ENCODE results near the gene LEP.

The LEP gene

DNA sequence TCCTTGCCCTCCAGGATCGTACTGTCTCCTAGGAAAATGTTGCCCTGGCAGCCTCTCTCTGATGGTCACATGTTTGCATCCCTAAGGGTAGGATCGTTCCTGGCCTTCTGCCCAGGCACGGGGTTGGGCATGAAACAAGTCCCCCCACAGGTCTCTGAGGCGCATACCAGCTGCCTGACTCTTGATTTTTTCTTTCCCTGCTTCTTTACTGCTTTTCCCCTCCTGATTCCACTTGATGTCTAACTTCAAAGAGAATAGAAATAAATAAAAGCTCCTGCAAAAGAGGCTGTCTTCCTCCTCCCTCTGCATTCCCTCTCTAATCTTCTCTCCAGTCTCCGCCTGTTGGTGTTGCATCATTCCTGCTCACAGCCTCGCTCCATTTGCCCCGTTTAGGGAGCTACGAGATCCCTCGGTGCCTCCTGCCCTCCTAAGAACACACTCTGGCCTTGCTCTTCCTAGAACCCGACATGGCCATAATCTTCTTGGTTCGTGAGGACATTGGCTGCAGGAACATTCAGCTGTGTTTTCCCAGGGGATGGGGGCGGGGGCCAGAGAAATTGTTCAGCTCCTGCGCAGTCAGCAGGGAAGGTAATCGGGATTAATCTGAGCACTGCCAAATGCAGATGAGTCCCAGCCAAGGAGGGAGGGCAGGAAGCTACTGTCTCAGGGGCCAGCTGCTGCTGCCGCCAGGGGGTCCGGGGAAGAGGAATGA is 26.0 kb downstream of the LEP start:
- TF ChIP-seq, protein P1, sequence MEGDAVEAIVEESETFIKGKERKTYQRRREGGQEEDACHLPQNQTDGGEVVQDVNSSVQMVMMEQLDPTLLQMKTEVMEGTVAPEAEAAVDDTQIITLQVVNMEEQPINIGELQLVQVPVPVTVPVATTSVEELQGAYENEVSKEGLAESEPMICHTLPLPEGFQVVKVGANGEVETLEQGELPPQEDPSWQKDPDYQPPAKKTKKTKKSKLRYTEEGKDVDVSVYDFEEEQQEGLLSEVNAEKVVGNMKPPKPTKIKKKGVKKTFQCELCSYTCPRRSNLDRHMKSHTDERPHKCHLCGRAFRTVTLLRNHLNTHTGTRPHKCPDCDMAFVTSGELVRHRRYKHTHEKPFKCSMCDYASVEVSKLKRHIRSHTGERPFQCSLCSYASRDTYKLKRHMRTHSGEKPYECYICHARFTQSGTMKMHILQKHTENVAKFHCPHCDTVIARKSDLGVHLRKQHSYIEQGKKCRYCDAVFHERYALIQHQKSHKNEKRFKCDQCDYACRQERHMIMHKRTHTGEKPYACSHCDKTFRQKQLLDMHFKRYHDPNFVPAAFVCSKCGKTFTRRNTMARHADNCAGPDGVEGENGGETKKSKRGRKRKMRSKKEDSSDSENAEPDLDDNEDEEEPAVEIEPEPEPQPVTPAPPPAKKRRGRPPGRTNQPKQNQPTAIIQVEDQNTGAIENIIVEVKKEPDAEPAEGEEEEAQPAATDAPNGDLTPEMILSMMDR (conservative IDR thresholded peaks at IDR 0.05): no peak
- H3K27ac ChIP-seq: no peak overlapping the region; the same call in 1 of the 2 replicates

DNA sequence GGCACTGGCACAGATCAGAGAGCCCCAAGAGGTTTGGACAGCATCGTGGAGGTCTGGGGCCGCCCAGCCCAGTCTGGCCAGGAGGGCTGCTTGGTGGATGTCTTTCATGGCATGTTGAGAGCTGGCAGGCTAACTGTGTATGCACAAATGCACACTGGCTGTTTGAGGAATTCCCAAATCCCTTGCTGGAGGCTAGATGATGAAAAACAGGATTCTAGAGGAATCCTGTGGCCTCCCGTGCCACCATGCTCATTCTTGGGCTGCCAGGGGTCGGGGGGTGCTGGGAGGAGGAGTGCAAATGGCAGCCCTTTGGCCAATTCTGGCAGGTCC is 26.5 kb downstream of the LEP start:
- TF ChIP-seq, protein P1 (conservative IDR thresholded peaks at IDR 0.05): no peak
- H3K27ac ChIP-seq: no peak overlapping the region; the same call in 1 of the 2 replicates

DNA sequence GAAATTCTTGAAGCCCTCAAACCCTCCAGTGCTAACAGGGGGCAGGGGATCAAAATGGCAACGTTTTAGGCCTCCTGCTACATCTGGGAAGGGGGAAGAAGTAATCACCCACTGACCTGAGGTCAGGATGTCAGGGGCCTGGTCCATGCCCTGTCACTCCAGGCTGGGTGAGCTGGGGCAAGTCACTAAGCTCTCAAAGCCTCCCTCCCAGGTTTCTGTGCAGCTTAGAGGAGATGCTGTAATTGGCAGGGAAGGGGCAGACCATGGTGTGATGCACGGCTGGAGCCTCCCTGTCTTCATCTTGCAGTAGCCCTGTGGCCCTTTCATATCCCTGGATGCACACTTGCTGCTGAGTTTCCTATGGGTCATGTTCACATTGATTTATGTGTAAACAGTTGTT is 27.2 kb downstream of the LEP start:
- H3K27ac ChIP-seq: no peak overlapping the region; the same call in 1 of the 2 replicates
- TF ChIP-seq, protein P1 (conservative IDR thresholded peaks at IDR 0.05): no peak

DNA sequence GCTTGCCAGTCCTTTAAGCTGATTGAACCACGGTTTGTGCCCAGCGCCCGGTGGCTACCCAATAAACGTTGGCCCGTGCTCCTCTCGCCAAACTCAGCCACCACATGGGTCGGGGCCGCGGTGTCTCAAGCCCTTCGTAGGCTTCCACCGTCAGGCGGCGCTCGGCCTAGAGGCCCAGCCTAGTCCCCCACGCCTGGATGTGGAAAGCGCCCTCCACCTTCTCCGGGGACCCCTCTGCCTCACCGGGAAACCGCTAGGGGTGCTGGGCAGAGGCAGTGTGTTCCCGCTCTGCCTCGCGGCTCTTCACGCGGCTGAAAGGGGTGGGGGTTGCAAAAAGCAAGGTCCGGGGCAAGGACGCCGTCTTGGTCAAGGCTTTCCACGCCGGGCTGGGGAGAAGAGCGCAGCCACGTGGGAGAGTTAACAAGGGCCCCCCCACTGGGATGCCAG is 29.8 kb downstream of the LEP start:
- no peak overlapping the region for H3K27ac ChIP-seq
- TF ChIP-seq, protein P1 (conservative IDR thresholded peaks at IDR 0.05): no peak

DNA sequence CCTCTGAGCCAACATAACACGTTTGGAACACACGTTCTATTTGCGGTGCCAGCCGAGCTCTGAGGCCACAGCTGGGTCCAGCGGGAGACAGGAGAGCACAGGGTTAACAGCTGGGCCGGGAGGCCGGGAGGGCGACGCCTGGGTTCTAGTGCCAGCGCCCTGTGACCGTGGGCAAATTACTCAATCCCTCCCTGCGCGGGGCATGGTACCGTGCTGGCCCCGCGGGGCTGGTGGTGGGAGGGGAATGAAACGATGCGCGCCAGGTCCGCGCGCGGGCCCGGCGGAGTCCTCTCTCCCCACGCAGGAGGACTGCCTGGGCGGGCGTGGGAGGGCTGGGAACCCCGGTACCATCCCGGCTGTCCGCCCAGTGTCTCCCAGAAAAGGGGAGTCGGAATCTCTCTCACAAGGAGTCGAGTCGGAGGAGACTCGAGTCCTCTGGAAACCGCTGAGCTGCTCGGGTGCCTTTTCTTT is 30.4 kb downstream of the LEP start:
- no peak overlapping the region for H3K27ac ChIP-seq
- TF ChIP-seq, protein P1 (conservative IDR thresholded peaks at IDR 0.05): no peak

DNA sequence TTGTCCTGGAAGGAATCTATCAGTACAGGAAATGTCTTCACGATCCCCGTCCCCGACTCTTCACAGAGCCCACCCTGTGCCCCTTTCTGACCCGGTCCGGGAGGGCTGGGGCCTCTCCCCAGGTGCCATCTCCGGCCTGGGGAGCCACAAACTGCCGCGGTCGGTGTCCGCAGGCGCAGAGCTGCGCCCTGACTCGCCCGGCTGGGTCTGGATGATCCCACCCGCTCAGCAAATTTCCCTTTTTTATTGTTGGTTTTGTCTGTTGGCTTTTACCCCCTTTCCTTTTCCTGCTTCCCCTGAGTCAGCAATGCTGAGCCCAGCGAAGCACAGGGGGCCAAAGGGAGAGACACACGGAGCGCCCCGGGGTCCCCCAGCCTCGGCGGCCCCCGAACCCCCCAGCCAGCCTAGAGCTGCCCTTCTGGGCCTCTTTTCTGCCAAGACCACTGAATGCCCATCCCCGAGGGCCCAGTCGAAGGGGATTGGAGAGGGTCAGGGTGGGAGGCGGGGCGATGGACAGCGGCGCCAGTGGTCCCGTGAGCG is 30.9 kb downstream of the LEP start:
- TF ChIP-seq, protein P1 (conservative IDR thresholded peaks at IDR 0.05): no peak
- H3K27ac ChIP-seq: no peak overlapping the region

DNA sequence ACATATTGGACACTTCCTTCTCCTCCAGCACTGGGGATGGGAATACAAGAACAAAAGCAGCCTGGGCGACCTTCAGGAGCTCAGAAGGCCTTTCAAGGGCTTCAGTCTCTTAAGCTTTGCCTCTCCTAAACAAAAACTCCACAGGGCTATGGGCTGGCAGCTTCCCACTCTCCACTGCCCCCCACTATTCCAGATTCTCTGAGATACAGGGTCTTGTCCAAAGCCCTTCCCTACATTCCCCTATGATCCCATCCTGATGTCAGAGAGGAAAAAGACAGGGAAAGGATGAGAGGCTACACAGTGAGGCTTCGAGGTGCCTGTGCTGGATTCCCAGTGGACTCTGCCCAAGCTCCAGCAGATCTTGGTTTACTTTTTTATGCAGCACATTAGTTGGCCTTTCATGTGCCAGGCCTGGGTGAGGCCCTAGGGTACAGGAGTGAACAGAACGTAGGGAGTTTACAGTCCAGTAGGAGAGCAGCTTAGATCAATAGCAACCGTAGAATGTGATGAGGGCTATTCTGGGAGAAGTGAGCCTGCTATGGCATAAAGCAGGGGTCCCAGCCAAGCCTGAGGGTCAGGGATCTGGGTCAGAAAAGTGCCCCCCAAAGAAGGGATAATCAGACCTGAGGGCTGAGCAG is 33.3 kb downstream of the LEP start:
- no peak overlapping the region for H3K27ac ChIP-seq
- TF ChIP-seq, protein P1 (conservative IDR thresholded peaks at IDR 0.05): no peak

Measured in VCaP (cell line).